BE2C (cell line): ENCODE results near the gene KCNQ1OT1.
A peak's percentile ranks its signal among the peaks of the same experiment; 100 is the strongest.

Source experiments
- DNase-seq: peaks from one replicate; pipeline ENCODE4 v3.0.0-alpha.2; 2020
- H3K27me3 ChIP-seq: fragments of 250-450 bp; sonication (Bioruptor Pico); 2 replicates; pipeline ENCODE4 v1.5.1; 2020; ENCODE audit warnings: mild to moderate bottlenecking
- H3K36me3 ChIP-seq: fragments of 250-450 bp; sonication (Bioruptor Pico); 2 replicates; pipeline ENCODE4 v1.5.1; 2020; ENCODE audit warnings: mild to moderate bottlenecking
- H3K4me1 ChIP-seq: fragments of 250-450 bp; sonication (Bioruptor Pico); 2 replicates; pipeline ENCODE4 v1.5.1; 2020
- H3K4me3 ChIP-seq: 2 replicates; pipeline ENCODE4 v1.5.1; 2011; ENCODE audit warnings: low read depth, low read length
- H3K9me3 ChIP-seq: fragments of 250-450 bp; sonication (Bioruptor Pico); 2 replicates; pipeline ENCODE4 v1.5.1; 2020
- TF ChIP-seq, protein P1 (sequence below): IDR thresholded peaks from 2 replicates; pipeline ENCODE4 v1.5.1; 2012; ENCODE audit warnings: mild to moderate bottlenecking, low read depth, low read length

The KCNQ1OT1 gene

GRCh38 chr11:2569731-2570210 is 130.0 kb downstream of the KCNQ1OT1 start:
- TF ChIP-seq, protein P1, sequence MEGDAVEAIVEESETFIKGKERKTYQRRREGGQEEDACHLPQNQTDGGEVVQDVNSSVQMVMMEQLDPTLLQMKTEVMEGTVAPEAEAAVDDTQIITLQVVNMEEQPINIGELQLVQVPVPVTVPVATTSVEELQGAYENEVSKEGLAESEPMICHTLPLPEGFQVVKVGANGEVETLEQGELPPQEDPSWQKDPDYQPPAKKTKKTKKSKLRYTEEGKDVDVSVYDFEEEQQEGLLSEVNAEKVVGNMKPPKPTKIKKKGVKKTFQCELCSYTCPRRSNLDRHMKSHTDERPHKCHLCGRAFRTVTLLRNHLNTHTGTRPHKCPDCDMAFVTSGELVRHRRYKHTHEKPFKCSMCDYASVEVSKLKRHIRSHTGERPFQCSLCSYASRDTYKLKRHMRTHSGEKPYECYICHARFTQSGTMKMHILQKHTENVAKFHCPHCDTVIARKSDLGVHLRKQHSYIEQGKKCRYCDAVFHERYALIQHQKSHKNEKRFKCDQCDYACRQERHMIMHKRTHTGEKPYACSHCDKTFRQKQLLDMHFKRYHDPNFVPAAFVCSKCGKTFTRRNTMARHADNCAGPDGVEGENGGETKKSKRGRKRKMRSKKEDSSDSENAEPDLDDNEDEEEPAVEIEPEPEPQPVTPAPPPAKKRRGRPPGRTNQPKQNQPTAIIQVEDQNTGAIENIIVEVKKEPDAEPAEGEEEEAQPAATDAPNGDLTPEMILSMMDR: no peak
- DNase-seq: no peak
- no peaks in the 10 kb centered on the region for H3K27me3 ChIP-seq
- H3K4me1 ChIP-seq: no peaks in the 10 kb centered on the region
- H3K36me3 ChIP-seq: no peaks in the 10 kb centered on the region
- no peaks in the 10 kb centered on the region for H3K9me3 ChIP-seq
- no peak overlapping the region for H3K4me3 ChIP-seq

DNA sequence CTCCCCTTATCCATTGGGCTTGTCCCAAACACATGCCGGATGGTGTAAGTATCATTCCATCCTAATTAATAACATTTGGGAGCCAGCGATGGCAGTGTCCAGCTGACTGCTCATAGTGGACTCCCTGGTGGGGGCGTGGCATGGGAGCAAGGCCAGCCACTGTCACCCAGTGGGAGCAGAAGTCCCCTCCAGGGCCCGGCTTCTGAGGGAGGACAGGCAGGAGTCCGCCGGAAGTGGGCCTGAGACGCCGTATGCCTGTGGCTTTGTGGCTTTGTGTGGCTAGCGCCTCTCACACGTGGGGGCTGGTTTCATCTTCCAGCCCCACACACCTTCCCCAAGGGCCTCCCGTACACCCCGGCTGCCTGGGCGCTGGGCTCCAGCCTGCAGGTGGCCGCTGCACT is 130.5 kb downstream of the KCNQ1OT1 start:
- Histone ChIP-seq H3K36me3 (no peaks in the 10 kb centered on the region), H3K9me3 (no peaks in the 10 kb centered on the region), H3K27me3 (no peaks in the 10 kb centered on the region), H3K4me1 (no peaks in the 10 kb centered on the region), H3K4me3 (no peak overlapping the region)
- no peak for DNase-seq
- TF ChIP-seq, protein P1: no peak

- H3K36me3 ChIP-seq: no peaks in the 10 kb centered on the region
- no peaks in the 10 kb centered on the region for H3K9me3 ChIP-seq
- TF ChIP-seq, protein P1: no peak
- DNase-seq: peak; percentile 0
- no peak overlapping the region for H3K4me3 ChIP-seq
- no peaks in the 10 kb centered on the region for H3K27me3 ChIP-seq
- no peaks in the 10 kb centered on the region for H3K4me1 ChIP-seq
These were observed 132.6 kb downstream of the KCNQ1OT1 start for GRCh38 chr11:2567026-2567671.

DNA sequence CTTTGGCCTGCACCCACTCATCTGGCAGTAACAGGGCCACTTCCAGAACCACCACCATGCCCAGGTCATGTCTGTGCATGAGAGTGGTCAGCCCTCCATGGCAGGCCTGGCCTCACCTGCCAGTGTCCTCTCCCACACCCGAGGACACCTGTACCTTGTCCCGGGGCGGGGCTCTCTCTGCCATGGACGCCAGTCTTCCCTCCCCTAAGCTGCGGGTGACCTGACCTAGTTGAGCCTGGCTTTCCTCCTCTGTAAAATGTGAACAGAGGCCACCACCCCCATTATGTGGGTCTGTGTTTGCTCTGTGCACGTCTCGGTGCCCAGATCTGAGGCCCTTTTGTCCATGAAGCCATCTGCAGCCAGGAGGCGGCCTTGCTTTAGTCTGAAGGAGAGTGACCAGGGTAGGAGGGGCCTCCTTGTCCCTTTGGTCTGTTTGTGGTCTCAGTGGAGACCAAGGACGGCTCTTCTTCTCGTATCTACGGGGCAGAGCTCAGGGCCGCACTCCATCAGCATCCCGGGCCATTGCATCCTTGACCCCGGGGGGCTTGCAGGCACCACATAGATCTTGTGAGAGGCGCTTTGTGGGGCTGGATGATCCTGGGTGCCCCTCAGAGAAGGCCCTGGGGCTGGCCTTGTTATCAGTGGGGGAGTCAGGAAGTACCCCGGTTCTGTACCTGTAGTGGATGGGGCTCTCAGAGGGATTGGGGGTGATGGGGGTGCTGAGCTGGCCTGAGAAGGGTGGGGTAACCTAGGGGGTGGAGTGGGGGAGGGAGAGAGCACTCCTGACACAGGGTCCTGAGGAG is 133.4 kb downstream of the KCNQ1OT1 start:
- Histone ChIP-seq H3K27me3 (no peaks in the 10 kb centered on the region), H3K9me3 (no peaks in the 10 kb centered on the region), H3K36me3 (no peaks in the 10 kb centered on the region), H3K4me3 (no peak overlapping the region), H3K4me1 (no peaks in the 10 kb centered on the region)
- TF ChIP-seq, protein P1: no peak
- peak; percentile 3 for DNase-seq

GRCh38 chr11:2565447-2566222 is 134.2 kb downstream of the KCNQ1OT1 start:
- Histone ChIP-seq H3K27me3 (no peaks in the 10 kb centered on the region), H3K4me3 (no peak overlapping the region), H3K36me3 (no peaks in the 10 kb centered on the region), H3K4me1 (no peaks in the 10 kb centered on the region), H3K9me3 (no peaks in the 10 kb centered on the region)
- peak; percentile 0 for DNase-seq
- TF ChIP-seq, protein P1: no peak
